ENCODE results near the gene SLC9A7.

Gene SLC9A7

DNA sequence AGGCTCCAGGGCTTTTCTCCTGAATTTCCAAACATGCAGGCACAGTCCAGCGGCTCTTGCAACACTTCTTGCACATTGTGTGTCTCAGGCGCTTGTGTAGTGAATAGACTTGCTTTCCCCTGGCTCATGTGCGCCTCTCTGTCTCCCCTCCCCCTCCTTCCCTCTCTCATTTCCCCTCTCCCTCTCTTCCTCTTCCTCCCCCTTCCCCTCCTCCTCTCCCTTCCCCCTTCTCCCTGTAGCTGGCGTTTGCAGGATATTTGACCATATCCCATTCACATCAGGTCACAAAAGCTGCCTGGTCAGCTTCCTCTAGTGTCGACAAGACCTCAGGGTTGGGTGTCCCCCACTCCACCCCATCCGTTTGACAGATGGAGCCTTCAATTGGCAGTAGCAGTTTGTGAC is 182.9 kb downstream of the SLC9A7 start:
- DNase-seq (ENCODE audit: insufficient read length, low spot score) (no peak), FAIRE-seq (no peak)
- TF ChIP-seq, protein P1, sequence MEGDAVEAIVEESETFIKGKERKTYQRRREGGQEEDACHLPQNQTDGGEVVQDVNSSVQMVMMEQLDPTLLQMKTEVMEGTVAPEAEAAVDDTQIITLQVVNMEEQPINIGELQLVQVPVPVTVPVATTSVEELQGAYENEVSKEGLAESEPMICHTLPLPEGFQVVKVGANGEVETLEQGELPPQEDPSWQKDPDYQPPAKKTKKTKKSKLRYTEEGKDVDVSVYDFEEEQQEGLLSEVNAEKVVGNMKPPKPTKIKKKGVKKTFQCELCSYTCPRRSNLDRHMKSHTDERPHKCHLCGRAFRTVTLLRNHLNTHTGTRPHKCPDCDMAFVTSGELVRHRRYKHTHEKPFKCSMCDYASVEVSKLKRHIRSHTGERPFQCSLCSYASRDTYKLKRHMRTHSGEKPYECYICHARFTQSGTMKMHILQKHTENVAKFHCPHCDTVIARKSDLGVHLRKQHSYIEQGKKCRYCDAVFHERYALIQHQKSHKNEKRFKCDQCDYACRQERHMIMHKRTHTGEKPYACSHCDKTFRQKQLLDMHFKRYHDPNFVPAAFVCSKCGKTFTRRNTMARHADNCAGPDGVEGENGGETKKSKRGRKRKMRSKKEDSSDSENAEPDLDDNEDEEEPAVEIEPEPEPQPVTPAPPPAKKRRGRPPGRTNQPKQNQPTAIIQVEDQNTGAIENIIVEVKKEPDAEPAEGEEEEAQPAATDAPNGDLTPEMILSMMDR (IDR thresholded peaks at IDR 0.05; ENCODE audit: insufficient read depth, missing control alignments), result no peak

DNA sequence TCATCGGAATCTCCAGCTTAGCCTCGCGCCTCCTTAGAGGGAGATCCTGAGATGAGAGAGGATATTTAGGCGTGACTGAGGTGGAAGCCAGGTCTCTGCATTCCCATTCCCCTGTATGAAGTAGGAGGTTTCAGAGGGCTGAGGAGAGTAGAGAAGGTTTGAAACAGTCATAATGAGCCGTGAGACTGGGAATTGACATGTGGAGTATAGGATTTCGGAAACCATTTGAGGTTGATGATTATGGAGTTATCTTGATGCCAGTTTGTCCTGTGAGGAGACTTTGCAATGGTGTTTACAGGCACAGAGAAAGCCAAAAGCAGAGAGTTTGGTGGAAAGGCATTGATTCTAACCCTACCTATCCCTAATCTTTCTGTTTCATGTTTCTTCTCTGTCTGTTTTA is 183.3 kb downstream of the SLC9A7 start:
- TF ChIP-seq, protein P1 (IDR thresholded peaks at IDR 0.05; ENCODE audit: insufficient read depth, missing control alignments), result no peak
- FAIRE-seq, result no peak
- DNase-seq (ENCODE audit: insufficient read length, low spot score), result no peak

DNA sequence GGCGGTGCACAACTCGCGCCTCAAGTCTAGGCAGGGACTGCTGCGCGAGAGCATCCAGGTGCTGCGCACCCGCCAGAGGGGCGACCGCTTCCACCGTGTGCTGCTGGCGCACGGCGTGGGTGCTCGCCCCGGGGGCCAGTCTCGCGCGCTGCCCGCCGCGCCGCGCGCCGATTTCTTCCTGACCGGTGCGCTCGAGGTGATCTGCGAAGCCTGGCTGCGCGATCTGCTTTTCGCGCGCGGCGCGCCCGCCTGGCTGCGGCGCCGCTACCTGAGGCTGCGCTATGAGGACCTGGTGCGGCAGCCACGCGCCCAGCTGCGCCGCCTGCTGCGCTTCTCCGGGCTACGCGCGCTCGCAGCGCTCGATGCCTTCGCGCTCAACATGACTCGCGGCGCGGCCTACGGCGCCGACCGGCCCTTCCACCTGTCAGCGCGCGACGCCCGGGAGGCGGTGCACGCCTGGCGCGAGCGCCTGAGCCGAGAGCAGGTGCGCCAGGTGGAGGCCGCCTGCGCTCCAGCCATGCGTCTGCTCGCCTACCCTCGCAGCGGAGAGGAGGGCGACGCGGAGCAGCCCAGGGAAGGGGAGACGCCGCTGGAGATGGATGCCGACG is 184.0 kb downstream of the SLC9A7 start:
- no peak for DNase-seq (ENCODE audit: insufficient read length, low spot score)
- TF ChIP-seq, protein P1 (IDR thresholded peaks at IDR 0.05; ENCODE audit: insufficient read depth, missing control alignments), result no peak
- no peak for FAIRE-seq

DNA sequence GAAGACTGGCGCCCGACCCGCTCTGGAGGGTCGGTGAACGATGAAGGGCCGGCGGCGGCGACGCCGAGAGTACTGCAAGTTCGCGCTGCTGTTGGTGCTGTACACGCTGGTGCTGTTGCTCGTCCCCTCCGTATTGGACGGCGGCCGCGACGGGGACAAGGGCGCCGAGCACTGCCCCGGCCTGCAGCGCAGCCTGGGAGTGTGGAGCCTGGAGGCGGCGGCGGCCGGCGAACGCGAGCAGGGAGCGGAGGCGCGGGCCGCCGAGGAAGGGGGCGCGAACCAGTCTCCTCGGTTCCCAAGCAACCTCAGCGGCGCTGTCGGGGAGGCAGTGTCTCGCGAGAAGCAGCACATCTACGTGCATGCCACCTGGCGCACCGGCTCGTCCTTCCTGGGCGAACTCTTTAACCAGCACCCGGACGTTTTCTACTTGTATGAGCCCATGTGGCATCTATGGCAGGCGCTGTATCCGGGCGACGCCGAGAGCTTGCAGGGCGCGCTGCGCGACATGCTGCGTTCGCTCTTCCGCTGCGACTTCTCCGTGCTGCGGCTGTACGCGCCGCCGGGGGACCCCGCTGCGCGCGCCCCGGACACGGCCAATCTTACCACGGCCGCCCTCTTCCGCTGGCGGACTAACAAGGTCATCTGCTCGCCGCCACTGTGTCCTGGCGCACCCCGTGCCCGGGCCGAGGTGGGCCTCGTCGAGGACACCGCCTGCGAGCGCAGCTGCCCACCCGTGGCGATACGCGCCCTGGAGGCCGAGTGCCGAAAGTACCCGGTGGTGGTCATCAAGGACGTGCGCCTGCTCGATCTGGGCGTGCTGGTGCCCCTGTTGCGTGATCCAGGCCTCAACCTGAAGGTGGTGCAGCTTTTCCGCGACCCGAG is 184.8 kb downstream of the SLC9A7 start:
- DNase-seq (ENCODE audit: insufficient read length, low spot score) (no peak), FAIRE-seq (no peak)
- TF ChIP-seq, protein P1 (IDR thresholded peaks at IDR 0.05; ENCODE audit: insufficient read depth, missing control alignments), result no peak

DNA sequence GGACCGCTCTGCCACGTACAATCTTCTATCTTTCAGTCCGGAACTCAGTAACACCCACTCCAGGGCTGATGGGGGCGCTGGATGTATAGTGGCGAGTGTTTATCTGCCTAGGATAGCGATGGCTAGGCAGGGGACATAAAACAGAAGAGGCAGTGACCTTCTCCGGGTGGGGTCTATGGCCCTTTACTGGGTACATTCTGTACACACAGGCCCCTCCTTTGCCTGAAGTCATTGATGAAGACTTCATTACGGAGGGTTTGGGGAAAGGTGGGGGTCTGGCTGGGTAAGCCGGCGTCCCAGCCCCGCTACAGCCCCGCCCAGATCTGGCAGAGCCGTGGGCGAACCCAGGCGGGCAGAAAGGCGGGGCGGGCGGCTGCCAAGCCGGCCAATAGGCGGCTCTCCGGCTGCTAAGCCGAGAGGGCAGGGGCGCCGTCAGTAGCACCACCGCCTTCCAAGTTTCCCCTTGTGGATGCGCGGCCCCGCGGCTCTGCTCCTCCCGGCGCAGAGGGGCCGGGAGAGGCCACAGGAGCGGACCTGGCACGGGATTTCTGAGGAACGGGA is 185.5 kb downstream of the SLC9A7 start, which contains the start of gene CHST7:
CHST7 (plus strand) TSS at position 435 of the 561 bp plus-strand sequence. CDS start 167 bp downstream, outside the sequence.
- FAIRE-seq, result no peak
- TF ChIP-seq, protein P1 (IDR thresholded peaks at IDR 0.05; ENCODE audit: insufficient read depth, missing control alignments), result peak; percentile 28
- peak; percentile 31 for DNase-seq (ENCODE audit: insufficient read length, low spot score)

DNA sequence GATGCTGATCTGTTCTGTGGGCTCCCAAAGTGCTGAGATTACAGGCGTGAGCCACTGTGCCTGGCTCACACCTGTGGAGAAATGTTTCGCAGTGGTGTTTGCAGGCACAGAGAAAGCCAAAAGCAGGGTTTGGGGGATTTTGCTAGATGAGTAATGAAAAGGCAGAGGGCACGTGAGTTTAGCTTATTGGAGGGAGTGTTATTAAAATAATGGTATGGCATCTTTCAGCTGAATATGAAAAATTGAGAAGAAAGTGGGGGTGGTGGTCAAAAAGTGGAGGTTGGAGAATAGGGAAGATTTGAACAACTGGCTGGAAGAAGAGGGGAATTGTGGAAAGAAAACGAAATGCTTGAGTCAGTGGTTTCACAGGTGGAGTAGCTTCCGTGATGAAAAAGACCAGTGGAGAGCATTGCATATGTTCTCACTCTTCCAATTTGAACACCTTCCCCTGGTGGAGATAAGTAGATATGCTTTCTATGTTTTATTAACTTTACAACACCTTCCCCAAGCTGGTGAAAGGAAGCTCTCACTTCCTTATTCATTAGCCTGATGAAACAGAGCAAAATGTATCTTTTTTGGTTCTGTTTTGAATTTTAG is 186.5 kb downstream of the SLC9A7 start:
- TF ChIP-seq, protein P1 (IDR thresholded peaks at IDR 0.05; ENCODE audit: insufficient read depth, missing control alignments), result no peak
- DNase-seq (ENCODE audit: insufficient read length, low spot score), result no peak
- no peak for FAIRE-seq
